IPS DF 6.9 (cell line): ENCODE measurements around the gene AGO3.

ENCODE experiments used
- DNase-seq: peaks from one replicate; pipeline ENCODE4 v3.0.0-alpha.2; 2013; ENCODE audit warnings: low read depth, low spot score
- H3K27ac ChIP-seq: one replicate; pipeline ENCODE4 v1.5.1; 2013; ENCODE audit warnings: low read length, control low read depth
- H3K27me3 ChIP-seq: 2 replicates; pipeline ENCODE4 v1.6.1; 2013; ENCODE audit warnings: mild to moderate bottlenecking, low read length; ENCODE audit not compliant: control insufficient read depth, insufficient read depth
- H3K36me3 ChIP-seq: 2 replicates; pipeline ENCODE4 v1.6.1; 2013; ENCODE audit warnings: low read length; ENCODE audit not compliant: control insufficient read depth, insufficient read depth
- H3K4me1 ChIP-seq: 2 replicates; pipeline ENCODE4 v1.6.1; 2013; ENCODE audit warnings: low read length; ENCODE audit not compliant: control insufficient read depth, insufficient read depth
- H3K4me3 ChIP-seq: 2 replicates; pipeline ENCODE4 v1.5.1; 2013; ENCODE audit warnings: mild to moderate bottlenecking, low read length
- H3K9me3 ChIP-seq: 2 replicates; pipeline ENCODE4 v1.6.1; 2013; ENCODE audit warnings: low read length, inconsistent platforms; ENCODE audit not compliant: control insufficient read depth, insufficient read depth
- WGBS: extraction: QIAGEN DNeasy Blood & Tissue Kit; methylation state at CpG from one replicate; pipeline ENCODE4 v1.1.7; 2013; ENCODE audit warnings: mixed read lengths, missing lambda C conversion rate; ENCODE audit not compliant: insufficient read length, insufficient coverage; 5-methylcytosine and 5-hydroxymethylcytosine counted together

The AGO3 gene

DNA sequence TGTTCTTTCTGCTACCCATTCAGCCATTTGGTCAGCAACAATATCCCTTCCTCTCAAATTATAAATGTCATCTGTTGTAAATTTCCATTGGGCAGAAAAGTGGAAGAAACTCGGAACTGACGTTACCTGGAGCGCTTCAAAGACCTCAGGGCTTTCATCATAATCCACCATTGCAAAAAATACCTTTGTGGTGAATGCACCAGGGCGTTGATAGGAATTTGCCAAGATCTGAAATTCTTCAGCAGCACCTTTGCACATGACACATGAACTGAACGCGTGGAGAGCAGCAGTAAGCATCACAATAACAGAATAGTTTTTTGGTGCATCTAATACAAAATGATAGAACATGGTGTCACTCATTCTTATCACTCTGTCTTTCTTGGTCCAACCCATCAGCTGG is 149.9 kb downstream of the AGO3 start:
- no peaks in the 10 kb centered on the region for H3K36me3 ChIP-seq
- H3K9me3 ChIP-seq = no peaks in the 10 kb centered on the region
- no peak overlapping the region for H3K27ac ChIP-seq
- no peak for DNase-seq
- H3K27me3 ChIP-seq = no peaks in the 10 kb centered on the region
- WGBS = no CpG with 5 or more reads among the region's 6 CpGs
- H3K4me1 ChIP-seq = peaks cover 6% of the 10 kb centered on the region; the same call in 1 of the 2 replicates
- no peak overlapping the region for H3K4me3 ChIP-seq

GRCh38 chr1:36081926-36082485 is 151.1 kb downstream of the AGO3 start:
- no CpG with 5 or more reads among the region's 3 CpGs for WGBS
- Histone ChIP-seq H3K27me3 (no peaks in the 10 kb centered on the region), H3K27ac (no peak overlapping the region), H3K4me3 (no peak overlapping the region), H3K4me1 (peaks cover 6% of the 10 kb centered on the region; the same call in 1 of the 2 replicates), H3K9me3 (no peaks in the 10 kb centered on the region), H3K36me3 (no peaks in the 10 kb centered on the region)
- DNase-seq = no peak

- WGBS = no CpG with 5 or more reads among the region's 13 CpGs
- no peak for DNase-seq
- Histone ChIP-seq H3K36me3 (no peaks in the 10 kb centered on the region), H3K27me3 (no peaks in the 10 kb centered on the region), H3K4me1 (peaks cover 9% of the 10 kb centered on the region; the same call in 1 of the 2 replicates), H3K9me3 (no peaks in the 10 kb centered on the region), H3K4me3 (no peak overlapping the region), H3K27ac (no peak overlapping the region)
Measured at GRCh38 chr1:36083219-36083618, 152.3 kb downstream of the AGO3 start.

DNA sequence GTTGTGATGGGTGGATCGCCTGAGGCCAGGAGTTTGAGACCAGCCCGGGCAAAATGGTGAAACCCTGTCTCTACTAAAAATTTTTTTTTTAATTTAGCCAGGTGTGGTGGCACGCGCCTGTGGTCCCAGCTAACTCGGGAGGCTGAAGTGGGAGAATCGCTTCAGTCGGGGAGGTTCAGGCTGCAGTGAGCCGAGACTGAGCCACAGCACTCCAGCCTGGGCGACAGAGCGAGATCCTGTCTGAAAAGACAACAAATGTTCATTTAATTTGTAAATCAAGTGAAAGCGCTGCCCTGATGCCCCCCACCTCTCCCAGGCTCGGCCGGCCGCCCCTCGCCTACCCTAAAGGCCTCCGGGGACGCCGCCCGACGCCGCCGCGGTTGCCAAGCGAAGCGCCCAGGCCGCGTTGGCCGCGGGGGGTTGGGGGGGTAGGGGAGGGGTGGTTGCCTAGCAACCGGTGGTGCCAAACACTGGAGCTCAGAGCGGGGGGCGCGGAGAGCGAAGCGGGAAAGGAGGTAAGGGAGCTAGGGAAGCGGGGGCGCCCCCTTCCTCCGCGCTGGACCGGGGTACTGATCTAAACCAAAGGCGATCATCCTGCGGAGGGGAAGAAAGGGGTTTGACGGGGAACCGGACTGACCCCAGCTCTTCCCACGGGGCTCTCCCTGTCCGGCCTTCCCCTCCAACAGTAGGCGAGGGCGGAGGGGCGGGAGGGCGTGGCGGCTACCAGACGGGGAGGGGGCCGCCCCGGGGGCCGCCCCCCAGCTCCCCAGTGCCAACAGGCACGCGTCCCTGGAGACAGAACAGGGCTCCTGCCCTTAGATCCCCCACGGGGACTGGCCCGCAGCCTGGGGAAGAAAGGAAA is 153.0 kb downstream of the AGO3 start, which contains the start of gene TEKT2:
Gene TEKT2, plus strand, starts transcription at position 460 of the 862 bp plus-strand sequence. CDS start 828 bp downstream, outside the sequence.
- Histone ChIP-seq H3K27ac (no peak within 1 kb of the TSS), H3K9me3 (no peaks in the 10 kb centered on the region), H3K27me3 (no peaks in the 10 kb centered on the region), H3K4me3 (peak within 1 kb of the TSS; percentile 51; the same call in 1 of the 2 replicates), H3K36me3 (no peaks in the 10 kb centered on the region), H3K4me1 (peaks cover 10% of the 10 kb centered on the region; the same call in 1 of the 2 replicates)
- no CpG with 5 or more reads among the region's 59 CpGs for WGBS
- peak; percentile 50 for DNase-seq

- no peaks in the 10 kb centered on the region for H3K27me3 ChIP-seq
- no peak for DNase-seq
- no CpG with 5 or more reads among the region's 19 CpGs for WGBS
- no peak overlapping the region for H3K27ac ChIP-seq
- peaks cover 12% of the 10 kb centered on the region; the same call in 1 of the 2 replicates for H3K4me1 ChIP-seq
- H3K36me3 ChIP-seq = no peaks in the 10 kb centered on the region
- peak overlapping the region; percentile 51; the same call in 1 of the 2 replicates for H3K4me3 ChIP-seq
- H3K9me3 ChIP-seq = no peaks in the 10 kb centered on the region
Measured at GRCh38 chr1:36084497-36085115, 153.7 kb downstream of the AGO3 start.

- H3K36me3 ChIP-seq = no peaks in the 10 kb centered on the region
- H3K9me3 ChIP-seq = no peaks in the 10 kb centered on the region
- no peak for DNase-seq
- H3K27me3 ChIP-seq = no peaks in the 10 kb centered on the region
- H3K27ac ChIP-seq = no peak overlapping the region
- H3K4me3 ChIP-seq = no peak overlapping the region
- no CpG with 5 or more reads among the region's 9 CpGs for WGBS
- H3K4me1 ChIP-seq = peaks cover 13% of the 10 kb centered on the region; the same call in 1 of the 2 replicates
Measured at GRCh38 chr1:36085126-36085525, 154.2 kb downstream of the AGO3 start.

- H3K9me3 ChIP-seq = no peaks in the 10 kb centered on the region
- no peak for DNase-seq
- H3K36me3 ChIP-seq = no peaks in the 10 kb centered on the region
- H3K27ac ChIP-seq = no peak overlapping the region
- H3K27me3 ChIP-seq = no peaks in the 10 kb centered on the region
- peaks cover 13% of the 10 kb centered on the region; the same call in 1 of the 2 replicates for H3K4me1 ChIP-seq
- WGBS = no CpG with 5 or more reads among the region's 29 CpGs
- no peak overlapping the region for H3K4me3 ChIP-seq
Measured at GRCh38 chr1:36085686-36086526, 155.0 kb downstream of the AGO3 start.

DNA sequence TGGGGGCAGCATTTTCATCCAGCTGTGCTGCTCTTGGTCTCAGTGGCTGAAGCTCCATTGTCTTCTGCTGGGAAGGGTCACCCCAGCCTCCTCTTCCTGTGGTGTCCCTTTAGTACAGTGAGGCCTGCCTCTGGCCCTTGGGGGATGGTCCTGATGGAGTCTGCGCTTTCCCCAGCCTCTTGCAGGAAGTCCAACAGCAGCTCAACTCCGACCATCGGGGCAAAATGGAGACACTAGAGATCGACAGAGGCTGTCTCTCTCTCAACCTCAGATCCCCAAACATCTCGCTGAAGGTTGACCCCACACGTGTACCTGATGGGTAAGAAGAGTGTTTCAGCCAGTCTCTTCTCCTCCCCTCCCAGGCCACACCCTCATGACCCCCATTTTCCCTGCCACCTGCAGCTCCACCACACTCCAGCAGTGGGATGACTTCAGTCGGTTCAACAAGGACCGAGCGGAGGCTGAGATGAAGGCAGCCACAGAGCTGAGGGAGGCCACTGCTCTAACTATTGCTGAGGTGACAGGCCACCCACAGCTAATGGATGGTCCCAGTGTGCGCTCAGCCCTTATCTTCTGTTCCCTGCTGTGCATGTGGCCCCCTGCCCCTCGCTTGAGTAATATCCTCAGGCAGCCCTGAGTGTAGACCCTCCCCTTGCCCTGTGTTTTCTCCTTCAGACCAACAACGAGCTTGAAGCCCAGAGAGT is 155.8 kb downstream of the AGO3 start:
- no peak overlapping the region for H3K4me3 ChIP-seq
- no CpG with 5 or more reads among the region's 12 CpGs for WGBS

GRCh38 chr1:36087233-36088123 is 156.6 kb downstream of the AGO3 start:
- Histone ChIP-seq H3K27ac (no peak overlapping the region), H3K36me3 (peaks cover 12% of the 10 kb centered on the region), H3K9me3 (no peaks in the 10 kb centered on the region), H3K27me3 (no peaks in the 10 kb centered on the region), H3K4me3 (no peak overlapping the region), H3K4me1 (peaks cover 10% of the 10 kb centered on the region; the same call in 1 of the 2 replicates)
- no CpG with 5 or more reads among the region's 31 CpGs for WGBS
- DNase-seq = no peak

More for the DNA sequence above, 155.8 kb downstream of the AGO3 start:
- H3K27ac ChIP-seq = no peak overlapping the region
- peaks cover 13% of the 10 kb centered on the region; the same call in 1 of the 2 replicates for H3K4me1 ChIP-seq
- DNase-seq = no peak
- H3K27me3 ChIP-seq = no peaks in the 10 kb centered on the region
- no peaks in the 10 kb centered on the region for H3K9me3 ChIP-seq
- peaks cover 4% of the 10 kb centered on the region for H3K36me3 ChIP-seq
